ENCODE results near the gene ABCA1. TPM values are rescaled to one million over a fixed set of nuclear protein-coding genes. Genes with fewer than 3 reads are reported as not detected.

Gene ABCA1
- total RNA-seq, 4 donors from 2014 or later = 4.2 to 43.7 (median 21.7) TPM

DNA sequence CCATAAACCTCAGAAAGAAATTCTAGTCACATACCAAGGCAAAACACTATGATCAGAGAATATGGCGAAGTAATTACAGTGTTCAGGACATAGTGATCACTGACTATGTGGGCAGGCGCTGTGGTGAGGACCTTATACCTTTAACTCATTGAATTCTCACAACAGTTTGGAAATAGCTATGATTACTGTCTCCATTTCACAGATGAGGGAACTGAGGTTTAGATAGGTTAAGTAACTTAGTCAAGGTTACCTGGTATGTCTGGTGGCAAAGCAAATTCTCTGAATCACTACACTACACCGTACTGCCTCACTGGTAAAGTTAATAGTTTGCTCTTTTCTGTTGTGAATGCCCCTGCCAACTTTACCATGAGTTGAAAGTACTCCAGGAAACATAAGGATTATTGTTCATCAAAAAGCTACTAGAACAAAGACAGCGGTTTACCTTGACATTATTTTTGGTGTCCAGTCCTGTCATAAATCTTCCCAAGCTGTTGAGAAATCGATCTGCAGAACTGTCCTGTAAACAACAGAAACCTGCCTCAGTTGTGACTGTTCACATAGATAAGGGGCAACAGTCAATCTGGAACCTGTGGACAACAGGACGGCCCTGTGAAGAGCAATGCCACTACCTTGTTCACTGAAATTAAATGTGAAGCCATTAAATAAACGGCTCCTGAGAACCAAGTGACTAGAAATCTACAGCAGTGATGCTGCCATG lies 127.7 kb downstream of the ABCA1 start:
- no peaks in the 10 kb centered on the region for H3K9me3 ChIP-seq
- H3K4me3 ChIP-seq = no peak overlapping the region
- H3K36me3 ChIP-seq = peaks cover 0 to 84% (median 0%) of the 10 kb centered on the region in 3 donors
- no peak for TF ChIP-seq POLR2A (IDR thresholded peaks at IDR 0.05)
- TF ChIP-seq, protein P1, sequence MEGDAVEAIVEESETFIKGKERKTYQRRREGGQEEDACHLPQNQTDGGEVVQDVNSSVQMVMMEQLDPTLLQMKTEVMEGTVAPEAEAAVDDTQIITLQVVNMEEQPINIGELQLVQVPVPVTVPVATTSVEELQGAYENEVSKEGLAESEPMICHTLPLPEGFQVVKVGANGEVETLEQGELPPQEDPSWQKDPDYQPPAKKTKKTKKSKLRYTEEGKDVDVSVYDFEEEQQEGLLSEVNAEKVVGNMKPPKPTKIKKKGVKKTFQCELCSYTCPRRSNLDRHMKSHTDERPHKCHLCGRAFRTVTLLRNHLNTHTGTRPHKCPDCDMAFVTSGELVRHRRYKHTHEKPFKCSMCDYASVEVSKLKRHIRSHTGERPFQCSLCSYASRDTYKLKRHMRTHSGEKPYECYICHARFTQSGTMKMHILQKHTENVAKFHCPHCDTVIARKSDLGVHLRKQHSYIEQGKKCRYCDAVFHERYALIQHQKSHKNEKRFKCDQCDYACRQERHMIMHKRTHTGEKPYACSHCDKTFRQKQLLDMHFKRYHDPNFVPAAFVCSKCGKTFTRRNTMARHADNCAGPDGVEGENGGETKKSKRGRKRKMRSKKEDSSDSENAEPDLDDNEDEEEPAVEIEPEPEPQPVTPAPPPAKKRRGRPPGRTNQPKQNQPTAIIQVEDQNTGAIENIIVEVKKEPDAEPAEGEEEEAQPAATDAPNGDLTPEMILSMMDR (IDR thresholded peaks at IDR 0.05) = no peak
- no peaks in the 10 kb centered on the region for H3K27me3 ChIP-seq
- H3K4me1 ChIP-seq = no peaks in the 10 kb centered on the region
- no peak for DNase-seq
- H3K27ac ChIP-seq = no peak overlapping the region

DNA sequence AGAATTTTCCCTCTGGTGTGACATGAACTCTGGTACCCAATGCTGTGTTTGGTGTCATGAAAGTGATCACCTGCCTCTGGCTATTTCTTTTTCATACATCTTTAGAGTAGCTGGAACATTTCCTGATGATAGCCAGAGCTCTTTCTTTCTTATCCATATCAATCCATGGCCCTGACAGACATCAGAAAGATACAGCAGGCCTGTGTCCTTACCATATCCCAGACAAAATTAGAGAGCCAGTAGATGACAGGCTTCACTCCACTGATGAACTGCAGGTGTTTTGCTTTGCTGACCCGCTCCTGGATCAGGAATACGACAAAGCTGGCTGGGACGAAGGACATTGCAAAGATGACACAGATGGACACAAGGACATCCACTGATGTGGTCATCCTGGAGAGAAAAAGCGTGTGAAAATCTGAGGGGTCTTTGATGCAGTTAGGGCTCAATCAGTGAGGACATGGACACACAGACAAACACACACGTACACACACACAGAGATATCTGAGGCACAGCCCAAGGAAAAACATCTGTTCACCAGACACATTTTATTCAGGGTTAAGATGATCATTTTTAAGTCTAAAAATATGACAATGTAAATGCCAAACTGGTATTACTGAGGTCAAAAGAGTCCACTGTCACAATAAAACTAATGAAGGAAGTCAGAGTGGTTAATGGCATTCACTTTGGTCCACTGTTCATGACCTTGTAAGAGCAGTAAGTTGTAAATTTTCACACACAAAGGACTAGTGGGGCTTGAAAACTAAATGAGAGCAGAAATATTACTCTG lies 129.6 kb downstream of the ABCA1 start:
- Histone ChIP-seq H3K36me3 (peaks cover 0 to 81% (median 0%) of the 10 kb centered on the region in 3 donors), H3K27ac (no peak overlapping the region), H3K27me3 (no peaks in the 10 kb centered on the region), H3K4me3 (no peak overlapping the region), H3K9me3 (no peaks in the 10 kb centered on the region), H3K4me1 (no peaks in the 10 kb centered on the region)
- no peak for DNase-seq
- TF ChIP-seq, protein P1 (IDR thresholded peaks at IDR 0.05) = no peak
- no peak for TF ChIP-seq POLR2A (IDR thresholded peaks at IDR 0.05)

DNA sequence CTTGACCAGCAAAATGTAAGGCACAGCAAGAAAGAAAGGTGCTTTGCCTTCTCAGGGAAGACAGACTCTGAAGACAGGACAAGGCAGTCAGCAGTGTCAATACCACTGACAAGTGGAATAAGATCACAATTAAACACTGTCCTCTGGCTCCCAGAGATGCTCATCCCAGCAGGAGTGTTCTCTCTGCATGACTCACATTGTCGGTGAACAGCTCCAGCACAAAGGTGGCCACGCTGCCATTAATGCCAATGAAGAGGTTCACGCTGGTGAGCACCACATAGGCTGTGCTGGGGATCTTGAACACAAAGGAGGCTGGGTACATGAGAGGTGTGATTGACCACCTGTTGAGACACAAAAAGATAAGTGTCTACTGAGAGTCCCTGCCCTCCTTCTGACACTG lies 132.1 kb downstream of the ABCA1 start:
- H3K27ac ChIP-seq = no peak overlapping the region
- H3K36me3 ChIP-seq = peaks cover 0 to 83% (median 0%) of the 10 kb centered on the region in 3 donors

DNA sequence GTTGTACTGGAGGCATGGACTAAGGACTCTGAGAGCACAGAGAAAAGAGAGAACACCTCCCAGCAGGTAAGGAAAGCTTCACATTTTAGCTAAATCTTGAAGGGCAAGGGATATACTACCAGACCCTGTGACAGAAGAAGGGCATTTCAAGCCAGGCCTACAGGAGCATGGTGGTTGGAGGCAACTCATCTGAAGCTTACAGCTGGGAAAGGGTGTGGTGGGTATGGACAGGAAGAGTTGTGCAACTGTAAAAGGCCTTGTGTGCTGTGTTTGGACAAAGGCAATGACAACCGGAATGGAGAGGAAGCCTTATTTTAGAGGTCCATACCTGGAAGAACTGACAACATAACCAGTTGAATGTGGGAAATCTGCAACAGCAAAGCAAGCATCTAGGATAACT lies 132.9 kb downstream of the ABCA1 start:
- H3K4me3 ChIP-seq = no peak overlapping the region
- no peak overlapping the region for H3K27ac ChIP-seq
- H3K4me1 ChIP-seq = no peaks in the 10 kb centered on the region
- H3K27me3 ChIP-seq = no peaks in the 10 kb centered on the region
- H3K9me3 ChIP-seq = no peaks in the 10 kb centered on the region
- DNase-seq = no peak
- peaks cover 0 to 83% (median 0%) of the 10 kb centered on the region in 3 donors for H3K36me3 ChIP-seq
- no peak for TF ChIP-seq POLR2A (IDR thresholded peaks at IDR 0.05)
- TF ChIP-seq, protein P1 (IDR thresholded peaks at IDR 0.05) = no peak

More for the DNA sequence above, 132.1 kb downstream of the ABCA1 start:
- Histone ChIP-seq H3K27me3 (no peaks in the 10 kb centered on the region), H3K9me3 (no peaks in the 10 kb centered on the region), H3K4me1 (no peaks in the 10 kb centered on the region), H3K4me3 (no peak overlapping the region)
- TF ChIP-seq, protein P1 (IDR thresholded peaks at IDR 0.05) = no peak
- TF ChIP-seq POLR2A (IDR thresholded peaks at IDR 0.05) = no peak
- DNase-seq = no peak

DNA sequence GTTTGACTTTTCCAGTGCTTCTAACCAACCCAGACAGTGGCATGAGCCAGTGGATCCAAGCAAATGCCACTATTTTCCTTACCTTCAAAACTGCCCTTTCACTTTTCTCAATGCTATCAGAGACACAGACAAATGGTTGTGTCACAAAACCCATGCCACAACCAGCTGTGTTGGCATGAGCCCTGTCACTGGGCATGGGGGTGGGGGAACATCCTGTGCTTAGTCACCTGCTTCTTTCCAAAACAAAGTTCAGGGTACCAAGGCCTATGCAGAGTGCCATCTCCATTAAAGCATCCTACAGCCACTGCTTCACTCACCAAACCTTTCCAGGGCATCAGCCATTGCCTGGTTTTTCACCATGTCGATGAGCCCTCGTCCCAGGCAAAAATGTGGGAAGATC lies 133.9 kb downstream of the ABCA1 start:
- peaks cover 0 to 88% (median 0%) of the 10 kb centered on the region in 3 donors for H3K36me3 ChIP-seq
- no peak for TF ChIP-seq POLR2A (IDR thresholded peaks at IDR 0.05)
- TF ChIP-seq, protein P1 (IDR thresholded peaks at IDR 0.05) = no peak
- no peaks in the 10 kb centered on the region for H3K4me1 ChIP-seq
- no peaks in the 10 kb centered on the region for H3K27me3 ChIP-seq
- no peak overlapping the region for H3K27ac ChIP-seq
- no peak for DNase-seq
- no peak overlapping the region for H3K4me3 ChIP-seq
- no peaks in the 10 kb centered on the region for H3K9me3 ChIP-seq

All from Peyer's patch (tissue), 4 donors.